ENCODE measurements around the gene TTC27. TPM values are rescaled to one million over a fixed set of nuclear protein-coding genes. Genes with fewer than 3 reads are reported as not detected.
"Not testable (repeated sequence)": the region's sequence is repeated elsewhere in the genome, so short reads cannot be mapped to it uniquely, and the experiment has no call there.

The TTC27 gene
- total and polyA plus RNA-seq, 4 donors = 3.5 to 13.5 (median 6.3) TPM

DNA sequence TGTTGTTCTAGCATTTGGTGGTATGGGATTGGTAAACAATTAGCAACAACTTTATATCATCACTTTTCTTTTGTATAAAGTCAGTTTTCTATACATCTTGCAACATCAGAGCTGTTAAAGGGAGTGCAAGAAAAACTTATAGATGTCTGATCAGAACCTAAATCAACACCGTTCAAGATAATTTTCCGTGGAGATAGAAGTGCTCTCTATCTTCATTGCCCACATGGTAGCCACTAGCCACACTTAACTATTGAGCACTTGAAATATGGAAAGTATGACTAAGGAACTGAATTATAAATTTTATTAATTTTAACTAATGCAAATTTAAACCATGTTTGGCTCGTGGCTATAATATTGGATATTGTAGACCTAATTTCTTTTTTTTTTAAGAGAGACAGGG is 5.2 kb downstream of the TTC27 start:
- no peak overlapping the region for H3K27ac ChIP-seq (ENCODE audit: low read depth in 1 of 2, low read length in 2 of 2)
- H3K9ac ChIP-seq (ENCODE audit: low read depth in 1 of 2, low read length in 2 of 2) = no peak overlapping the region
- no peaks in the 10 kb centered on the region for H3K9me3 ChIP-seq (ENCODE audit: control insufficient read depth in 4 of 4, low read length in 3 of 4)
- no peaks in the 10 kb centered on the region for H3K27me3 ChIP-seq (ENCODE audit: control insufficient read depth in 4 of 4, insufficient read depth in 4 of 4, low read length in 3 of 4)
- H3K4me3 ChIP-seq (ENCODE audit: low read depth in 1 of 3, low read length in 3 of 3) = no peak overlapping the region
- H3K4me1 ChIP-seq (ENCODE audit: control insufficient read depth in 4 of 4, insufficient read depth in 4 of 4, low read length in 3 of 4) = peaks cover 0 to 6% (median 3%) of the 10 kb centered on the region in 4 donors
- no peak for DNase-seq (ENCODE audit: low spot score)
- peaks cover 0 to 39% (median 17%) of the 10 kb centered on the region in 4 donors for H3K36me3 ChIP-seq (ENCODE audit: control insufficient read depth in 4 of 4, insufficient read depth in 3 of 4, low read depth in 1 of 4, low read length in 3 of 4)
- 96% methylated on average over 3 of the region's 3 CpGs for WGBS
- no peak for TF ChIP-seq JUND (IDR thresholded peaks at IDR 0.05)
- TF ChIP-seq, protein P1, sequence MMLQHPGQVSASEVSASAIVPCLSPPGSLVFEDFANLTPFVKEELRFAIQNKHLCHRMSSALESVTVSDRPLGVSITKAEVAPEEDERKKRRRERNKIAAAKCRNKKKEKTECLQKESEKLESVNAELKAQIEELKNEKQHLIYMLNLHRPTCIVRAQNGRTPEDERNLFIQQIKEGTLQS (IDR thresholded peaks at IDR 0.05) = no peak
- TF ChIP-seq RXRA (IDR thresholded peaks at IDR 0.05) = no peak
- no peak for TF ChIP-seq FOXA1 (IDR thresholded peaks at IDR 0.05)
- TF ChIP-seq, protein P2, sequence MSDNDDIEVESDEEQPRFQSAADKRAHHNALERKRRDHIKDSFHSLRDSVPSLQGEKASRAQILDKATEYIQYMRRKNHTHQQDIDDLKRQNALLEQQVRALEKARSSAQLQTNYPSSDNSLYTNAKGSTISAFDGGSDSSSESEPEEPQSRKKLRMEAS (IDR thresholded peaks at IDR 0.05) = no peak
- no peak for TF ChIP-seq HNF4A (conservative IDR thresholded peaks at IDR 0.05)
- TF ChIP-seq, protein P3, sequence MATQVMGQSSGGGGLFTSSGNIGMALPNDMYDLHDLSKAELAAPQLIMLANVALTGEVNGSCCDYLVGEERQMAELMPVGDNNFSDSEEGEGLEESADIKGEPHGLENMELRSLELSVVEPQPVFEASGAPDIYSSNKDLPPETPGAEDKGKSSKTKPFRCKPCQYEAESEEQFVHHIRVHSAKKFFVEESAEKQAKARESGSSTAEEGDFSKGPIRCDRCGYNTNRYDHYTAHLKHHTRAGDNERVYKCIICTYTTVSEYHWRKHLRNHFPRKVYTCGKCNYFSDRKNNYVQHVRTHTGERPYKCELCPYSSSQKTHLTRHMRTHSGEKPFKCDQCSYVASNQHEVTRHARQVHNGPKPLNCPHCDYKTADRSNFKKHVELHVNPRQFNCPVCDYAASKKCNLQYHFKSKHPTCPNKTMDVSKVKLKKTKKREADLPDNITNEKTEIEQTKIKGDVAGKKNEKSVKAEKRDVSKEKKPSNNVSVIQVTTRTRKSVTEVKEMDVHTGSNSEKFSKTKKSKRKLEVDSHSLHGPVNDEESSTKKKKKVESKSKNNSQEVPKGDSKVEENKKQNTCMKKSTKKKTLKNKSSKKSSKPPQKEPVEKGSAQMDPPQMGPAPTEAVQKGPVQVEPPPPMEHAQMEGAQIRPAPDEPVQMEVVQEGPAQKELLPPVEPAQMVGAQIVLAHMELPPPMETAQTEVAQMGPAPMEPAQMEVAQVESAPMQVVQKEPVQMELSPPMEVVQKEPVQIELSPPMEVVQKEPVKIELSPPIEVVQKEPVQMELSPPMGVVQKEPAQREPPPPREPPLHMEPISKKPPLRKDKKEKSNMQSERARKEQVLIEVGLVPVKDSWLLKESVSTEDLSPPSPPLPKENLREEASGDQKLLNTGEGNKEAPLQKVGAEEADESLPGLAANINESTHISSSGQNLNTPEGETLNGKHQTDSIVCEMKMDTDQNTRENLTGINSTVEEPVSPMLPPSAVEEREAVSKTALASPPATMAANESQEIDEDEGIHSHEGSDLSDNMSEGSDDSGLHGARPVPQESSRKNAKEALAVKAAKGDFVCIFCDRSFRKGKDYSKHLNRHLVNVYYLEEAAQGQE (IDR thresholded peaks at IDR 0.05) = no peak
- TF ChIP-seq FOXA2 (IDR thresholded peaks at IDR 0.05) = no peak
- no peak for TF ChIP-seq EGR1 (IDR thresholded peaks at IDR 0.05; ENCODE audit: low read depth in 2 of 2)
- TF ChIP-seq NR2F2 (IDR thresholded peaks at IDR 0.05) = no peak
- no peak for TF ChIP-seq HNF4G (IDR thresholded peaks at IDR 0.05)

DNA sequence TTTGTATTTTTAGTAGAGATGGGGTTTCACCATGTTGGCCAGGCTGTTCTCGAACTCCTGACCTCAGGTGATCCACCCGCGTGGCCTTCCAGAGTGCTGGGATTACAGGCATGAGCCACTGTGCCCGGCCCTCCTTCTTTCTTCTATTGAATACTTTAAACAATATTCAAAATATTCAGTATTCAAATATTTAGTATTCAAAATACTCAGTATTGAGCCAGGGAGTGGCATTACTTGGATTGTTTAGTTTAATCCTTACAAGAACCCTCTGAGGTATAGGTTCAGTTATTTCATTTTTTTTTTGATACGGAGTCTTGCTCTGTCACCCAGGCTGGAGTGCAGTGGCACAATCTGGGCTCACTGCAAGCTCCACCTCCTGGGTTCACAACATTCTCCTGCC is 10.7 kb downstream of the TTC27 start:
- H3K4me1 ChIP-seq (ENCODE audit: control insufficient read depth in 4 of 4, insufficient read depth in 4 of 4, low read length in 3 of 4); H3K9ac ChIP-seq (ENCODE audit: low read depth in 1 of 2, low read length in 2 of 2); DNase-seq (ENCODE audit: low spot score); H3K27me3 ChIP-seq (ENCODE audit: control insufficient read depth in 4 of 4, insufficient read depth in 4 of 4, low read length in 3 of 4); H3K9me3 ChIP-seq (ENCODE audit: control insufficient read depth in 4 of 4, low read length in 3 of 4); H3K27ac ChIP-seq (ENCODE audit: low read depth in 1 of 2, low read length in 2 of 2); H3K4me3 ChIP-seq (ENCODE audit: low read depth in 1 of 3, low read length in 3 of 3): not testable (repeated sequence)
- 97% methylated on average over 5 of the region's 5 CpGs for WGBS
- peaks cover 2 to 68% (median 34%) of the 10 kb centered on the region in 4 donors for H3K36me3 ChIP-seq (ENCODE audit: control insufficient read depth in 4 of 4, insufficient read depth in 3 of 4, low read depth in 1 of 4, low read length in 3 of 4)

DNA sequence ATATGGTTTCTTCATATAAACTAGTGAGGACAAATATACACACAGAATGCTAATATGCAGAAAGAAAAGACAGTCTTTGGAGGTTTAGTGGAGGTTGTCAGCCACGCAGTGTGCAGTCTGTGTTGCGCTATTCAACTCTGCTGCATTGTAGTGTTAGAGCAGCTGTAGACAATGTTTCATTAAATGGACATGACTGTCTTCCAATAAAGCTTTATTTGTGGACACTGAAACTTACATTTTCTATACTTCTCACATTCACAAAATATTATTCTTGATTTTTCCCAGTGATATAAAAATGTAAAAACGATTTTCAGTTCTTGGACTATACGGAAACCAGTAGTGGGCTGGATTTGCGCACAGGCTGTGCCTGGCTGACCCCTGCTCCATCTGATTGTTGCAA is 13.3 kb downstream of the TTC27 start:
- DNase-seq (ENCODE audit: low spot score) = no peak
- H3K4me1 ChIP-seq (ENCODE audit: control insufficient read depth in 4 of 4, insufficient read depth in 4 of 4, low read length in 3 of 4) = no peaks in the 10 kb centered on the region
- H3K9me3 ChIP-seq (ENCODE audit: control insufficient read depth in 4 of 4, low read length in 3 of 4) = no peaks in the 10 kb centered on the region
- no peak overlapping the region for H3K9ac ChIP-seq (ENCODE audit: low read depth in 1 of 2, low read length in 2 of 2)
- H3K36me3 ChIP-seq (ENCODE audit: control insufficient read depth in 4 of 4, insufficient read depth in 3 of 4, low read depth in 1 of 4, low read length in 3 of 4) = peaks cover 2 to 54% (median 29%) of the 10 kb centered on the region in 4 donors
- 98% methylated on average over 5 of the region's 5 CpGs for WGBS
- H3K27ac ChIP-seq (ENCODE audit: low read depth in 1 of 2, low read length in 2 of 2) = no peak overlapping the region
- no peak overlapping the region for H3K4me3 ChIP-seq (ENCODE audit: low read depth in 1 of 3, low read length in 3 of 3)
- no peaks in the 10 kb centered on the region for H3K27me3 ChIP-seq (ENCODE audit: control insufficient read depth in 4 of 4, insufficient read depth in 4 of 4, low read length in 3 of 4)
- TF ChIP-seq YY1 (IDR thresholded peaks at IDR 0.05) = no peak
- TF ChIP-seq FOXA2 (IDR thresholded peaks at IDR 0.05) = no peak
- TF ChIP-seq JUND (IDR thresholded peaks at IDR 0.05) = no peak
- TF ChIP-seq FOXA1 (IDR thresholded peaks at IDR 0.05) = no peak
- no peak for TF ChIP-seq NR2F2 (IDR thresholded peaks at IDR 0.05)
- TF ChIP-seq, protein P4, sequence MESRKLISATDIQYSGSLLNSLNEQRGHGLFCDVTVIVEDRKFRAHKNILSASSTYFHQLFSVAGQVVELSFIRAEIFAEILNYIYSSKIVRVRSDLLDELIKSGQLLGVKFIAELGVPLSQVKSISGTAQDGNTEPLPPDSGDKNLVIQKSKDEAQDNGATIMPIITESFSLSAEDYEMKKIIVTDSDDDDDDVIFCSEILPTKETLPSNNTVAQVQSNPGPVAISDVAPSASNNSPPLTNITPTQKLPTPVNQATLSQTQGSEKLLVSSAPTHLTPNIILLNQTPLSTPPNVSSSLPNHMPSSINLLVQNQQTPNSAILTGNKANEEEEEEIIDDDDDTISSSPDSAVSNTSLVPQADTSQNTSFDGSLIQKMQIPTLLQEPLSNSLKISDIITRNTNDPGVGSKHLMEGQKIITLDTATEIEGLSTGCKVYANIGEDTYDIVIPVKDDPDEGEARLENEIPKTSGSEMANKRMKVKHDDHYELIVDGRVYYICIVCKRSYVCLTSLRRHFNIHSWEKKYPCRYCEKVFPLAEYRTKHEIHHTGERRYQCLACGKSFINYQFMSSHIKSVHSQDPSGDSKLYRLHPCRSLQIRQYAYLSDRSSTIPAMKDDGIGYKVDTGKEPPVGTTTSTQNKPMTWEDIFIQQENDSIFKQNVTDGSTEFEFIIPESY (IDR thresholded peaks at IDR 0.05) = no peak
- no peak for TF ChIP-seq HNF4G (IDR thresholded peaks at IDR 0.05)
- no peak for TF ChIP-seq RXRA (IDR thresholded peaks at IDR 0.05)
- TF ChIP-seq, protein P3 (IDR thresholded peaks at IDR 0.05) = no peak
- TF ChIP-seq, protein P1 (IDR thresholded peaks at IDR 0.05) = no peak
- no peak for TF ChIP-seq HNF4A (conservative IDR thresholded peaks at IDR 0.05)
- TF ChIP-seq, protein P5, sequence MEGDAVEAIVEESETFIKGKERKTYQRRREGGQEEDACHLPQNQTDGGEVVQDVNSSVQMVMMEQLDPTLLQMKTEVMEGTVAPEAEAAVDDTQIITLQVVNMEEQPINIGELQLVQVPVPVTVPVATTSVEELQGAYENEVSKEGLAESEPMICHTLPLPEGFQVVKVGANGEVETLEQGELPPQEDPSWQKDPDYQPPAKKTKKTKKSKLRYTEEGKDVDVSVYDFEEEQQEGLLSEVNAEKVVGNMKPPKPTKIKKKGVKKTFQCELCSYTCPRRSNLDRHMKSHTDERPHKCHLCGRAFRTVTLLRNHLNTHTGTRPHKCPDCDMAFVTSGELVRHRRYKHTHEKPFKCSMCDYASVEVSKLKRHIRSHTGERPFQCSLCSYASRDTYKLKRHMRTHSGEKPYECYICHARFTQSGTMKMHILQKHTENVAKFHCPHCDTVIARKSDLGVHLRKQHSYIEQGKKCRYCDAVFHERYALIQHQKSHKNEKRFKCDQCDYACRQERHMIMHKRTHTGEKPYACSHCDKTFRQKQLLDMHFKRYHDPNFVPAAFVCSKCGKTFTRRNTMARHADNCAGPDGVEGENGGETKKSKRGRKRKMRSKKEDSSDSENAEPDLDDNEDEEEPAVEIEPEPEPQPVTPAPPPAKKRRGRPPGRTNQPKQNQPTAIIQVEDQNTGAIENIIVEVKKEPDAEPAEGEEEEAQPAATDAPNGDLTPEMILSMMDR (IDR thresholded peaks at IDR 0.05; ENCODE audit: low read depth, low read length, missing input control) = no peak
- TF ChIP-seq SP1 (IDR thresholded peaks at IDR 0.05) = no peak
- no peak for TF ChIP-seq RAD21 (IDR thresholded peaks at IDR 0.05)

Data from liver (tissue), 9 donors.